Smooth muscle cell (in vitro differentiated cells): ENCODE results near the gene NLRP5. TPM values are rescaled to one million over a fixed set of nuclear protein-coding genes. Genes with fewer than 3 reads are reported as not detected.

Experiments
- DNase-seq: peaks from one replicate; lab custom pipeline; 2025; ENCODE audit not compliant: unreplicated experiment; lab: John Stamatoyannopoulos, UW
- H2AFZ ChIP-seq: fragments of 200-600 bp; sonication (generic); 2 replicates; pipeline ENCODE4 v1.6.0; 2016; ENCODE audit warnings: antibody characterized with exemption, low read depth, mild to moderate bottlenecking
- H3F3A ChIP-seq: fragments of 200-600 bp; sonication (generic); 2 replicates; pipeline ENCODE4 v1.6.0; 2017; ENCODE audit warnings: antibody characterized with exemption, low read depth
- H3K27ac ChIP-seq: fragments of 200-600 bp; sonication (generic); 2 replicates; pipeline ENCODE4 v1.5.1; 2016; ENCODE audit warnings: low read depth, mild to moderate bottlenecking
- H3K27me3 ChIP-seq: fragments of 200-600 bp; sonication (generic); 2 replicates; pipeline ENCODE4 v1.6.1; 2016; ENCODE audit warnings: low read depth, mild to moderate bottlenecking
- H3K36me3 ChIP-seq: fragments of 200-600 bp; sonication (generic); 2 replicates; pipeline ENCODE4 v1.5.1; 2016; ENCODE audit warnings: low read depth
- H3K4me1 ChIP-seq: fragments of 200-600 bp; sonication (generic); 2 replicates; pipeline ENCODE4 v1.5.1; 2016; ENCODE audit warnings: low read depth
- H3K4me2 ChIP-seq: fragments of 200-600 bp; sonication (generic); 2 replicates; pipeline ENCODE4 v1.6.0; 2016; ENCODE audit warnings: mild to moderate bottlenecking
- H3K4me3 ChIP-seq: fragments of 200-600 bp; sonication (generic); 2 replicates; pipeline ENCODE4 v1.5.1; 2016; ENCODE audit warnings: mild to moderate bottlenecking
- H3K79me2 ChIP-seq: fragments of 200-600 bp; sonication (generic); 2 replicates; pipeline ENCODE4 v1.6.0; 2016; ENCODE audit warnings: low read depth, mild to moderate bottlenecking
- H3K9ac ChIP-seq: fragments of 200-600 bp; sonication (generic); 2 replicates; pipeline ENCODE4 v1.6.0; 2016; ENCODE audit warnings: low read depth
- H3K9me3 ChIP-seq: fragments of 200-600 bp; sonication (generic); replicated peaks from 2 replicates; pipeline ENCODE4 v1.5.1; 2016; ENCODE audit warnings: low read depth
- H4K20me1 ChIP-seq: fragments of 200-600 bp; sonication (generic); 2 replicates; pipeline ENCODE4 v1.6.0; 2016; ENCODE audit warnings: low read depth
- CTCF ChIP-seq: fragments of 200-600 bp; sonication (generic); IDR thresholded peaks from 2 replicates; pipeline ENCODE4 v1.5.1; 2017; ENCODE audit warnings: borderline replicate concordance, mild to moderate bottlenecking, antibody characterized with exemption; ENCODE audit not compliant: insufficient read depth, poor library complexity, severe bottlenecking
- WGBS: methylation state at CpG from one replicate; pipeline ENCODE4 v1.1.7; 2016; ENCODE audit warnings: low lambda C conversion rate; 5-methylcytosine and 5-hydroxymethylcytosine counted together
- polyA plus RNA-seq: library from polyadenylated mRNA; unstranded; fragments of >200 nt; fragmentation: Nextera tagmentation; extraction: Ambion mirVana; gene quantifications from 2 replicates; pipeline ENCODE4 v1.2.1, GENCODE V29; 2016
- total RNA-seq: library from RNA; depleted of rRNA; stranded (reverse); fragments of >200 nt; gene quantifications from 2 replicates; pipeline ENCODE4 v1.2.3, GENCODE V29; 2014

The NLRP5 gene
- total and polyA plus RNA-seq, 2 experiments from 2014 or later, result not detected

GRCh38 chr19:56101746-56102535 is 115.4 kb downstream of the NLRP5 start:
- peaks cover 47% of the 10 kb centered on the region for H3K79me2 ChIP-seq
- TF ChIP-seq CTCF, result no peak
- H3K4me1 ChIP-seq, result no peaks in the 10 kb centered on the region
- no peaks in the 10 kb centered on the region for H3K36me3 ChIP-seq
- H3K4me2 ChIP-seq, result no peak overlapping the region
- no peak overlapping the region for H3K9ac ChIP-seq
- 97% methylated on average over 34 of the region's 34 CpGs for WGBS
- no peaks in the 10 kb centered on the region for H3F3A ChIP-seq
- no peak overlapping the region for H2AFZ ChIP-seq
- H4K20me1 ChIP-seq, result peaks cover 82% of the 10 kb centered on the region
- no peak for DNase-seq
- no peaks in the 10 kb centered on the region for H3K9me3 ChIP-seq
- no peak overlapping the region for H3K4me3 ChIP-seq
- no peaks in the 10 kb centered on the region for H3K27me3 ChIP-seq
- H3K27ac ChIP-seq, result no peak overlapping the region

- Histone ChIP-seq H3K9ac (no peak overlapping the region), H3K4me3 (no peak overlapping the region), H3K79me2 (peaks cover 54% of the 10 kb centered on the region), H3K4me1 (no peaks in the 10 kb centered on the region), H3K9me3 (no peaks in the 10 kb centered on the region), H3F3A (no peaks in the 10 kb centered on the region), H3K27me3 (no peaks in the 10 kb centered on the region), H3K4me2 (no peak overlapping the region), H3K36me3 (no peaks in the 10 kb centered on the region), H2AFZ (no peak overlapping the region), H4K20me1 (peaks cover 82% of the 10 kb centered on the region), H3K27ac (no peak overlapping the region)
- TF ChIP-seq CTCF, result no peak
- no peak for DNase-seq
- 98% methylated on average over 20 of the region's 20 CpGs for WGBS
Observed at GRCh38 chr19:56103027-56103614, 116.5 kb downstream of the NLRP5 start.

GRCh38 chr19:56104423-56104822 is 117.8 kb downstream of the NLRP5 start:
- DNase-seq, result no peak
- H3K9me3 ChIP-seq, result no peaks in the 10 kb centered on the region
- H3K27ac ChIP-seq, result no peak overlapping the region
- H3K79me2 ChIP-seq, result peaks cover 61% of the 10 kb centered on the region
- no peak overlapping the region for H3K4me3 ChIP-seq
- WGBS, result 99% methylated on average over 29 of the region's 29 CpGs
- H4K20me1 ChIP-seq, result peaks cover 87% of the 10 kb centered on the region
- no peak for TF ChIP-seq CTCF
- no peak overlapping the region for H3K4me2 ChIP-seq
- no peaks in the 10 kb centered on the region for H3K36me3 ChIP-seq
- no peak overlapping the region for H2AFZ ChIP-seq
- no peaks in the 10 kb centered on the region for H3K27me3 ChIP-seq
- no peaks in the 10 kb centered on the region for H3F3A ChIP-seq
- no peak overlapping the region for H3K9ac ChIP-seq
- peaks cover 8% of the 10 kb centered on the region for H3K4me1 ChIP-seq
